Activated T-cell treated with anti-CD3 and anti-CD28 coated beads for 4 hours (primary cell): Measurements from ENCODE around the gene GRID1.

Experiments used
- DNase-seq: peaks from one replicate; pipeline ENCODE4 v3.0.0-alpha.2; 2020

Gene GRID1

DNA sequence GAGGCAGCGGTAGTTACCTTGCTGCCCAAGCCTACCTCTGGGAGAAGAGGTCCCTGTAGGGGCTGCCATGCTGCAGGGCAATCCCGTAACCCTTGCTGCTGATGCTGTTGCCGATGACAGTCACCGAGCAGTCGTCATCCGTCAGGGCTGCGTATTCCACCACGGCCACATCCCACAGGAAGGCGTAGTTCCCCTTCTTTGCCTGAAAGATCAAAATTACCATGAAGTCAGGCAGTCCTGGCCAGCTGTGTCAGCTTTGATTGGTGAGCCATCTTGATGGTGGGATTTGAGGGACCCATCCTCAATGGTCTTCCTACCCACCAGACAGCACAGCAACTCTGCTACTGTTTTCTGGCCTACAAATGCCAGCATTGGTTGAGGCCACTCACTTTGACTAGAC lies 746.8 kb downstream of the GRID1 start:
- DNase-seq: no peak

DNA sequence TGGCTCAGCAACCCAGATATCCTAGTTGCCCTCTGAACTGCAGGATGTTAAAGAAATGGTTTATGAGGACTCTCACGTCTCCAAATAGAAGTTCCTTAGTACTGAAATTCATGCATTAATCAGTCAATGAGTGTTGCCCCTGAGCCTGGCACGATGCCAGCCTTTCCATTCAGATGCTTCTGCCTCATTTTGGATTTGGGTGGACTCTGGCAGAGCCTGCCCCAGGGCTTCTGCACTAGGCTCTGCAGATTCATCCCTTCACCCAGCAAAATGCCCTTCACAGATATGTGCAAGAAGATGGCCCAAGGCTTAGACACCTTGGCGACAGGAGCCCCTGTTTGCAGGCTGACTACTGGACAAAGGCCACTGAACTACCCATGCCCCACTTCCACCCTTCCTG lies 747.8 kb downstream of the GRID1 start:
- no peak for DNase-seq

DNA sequence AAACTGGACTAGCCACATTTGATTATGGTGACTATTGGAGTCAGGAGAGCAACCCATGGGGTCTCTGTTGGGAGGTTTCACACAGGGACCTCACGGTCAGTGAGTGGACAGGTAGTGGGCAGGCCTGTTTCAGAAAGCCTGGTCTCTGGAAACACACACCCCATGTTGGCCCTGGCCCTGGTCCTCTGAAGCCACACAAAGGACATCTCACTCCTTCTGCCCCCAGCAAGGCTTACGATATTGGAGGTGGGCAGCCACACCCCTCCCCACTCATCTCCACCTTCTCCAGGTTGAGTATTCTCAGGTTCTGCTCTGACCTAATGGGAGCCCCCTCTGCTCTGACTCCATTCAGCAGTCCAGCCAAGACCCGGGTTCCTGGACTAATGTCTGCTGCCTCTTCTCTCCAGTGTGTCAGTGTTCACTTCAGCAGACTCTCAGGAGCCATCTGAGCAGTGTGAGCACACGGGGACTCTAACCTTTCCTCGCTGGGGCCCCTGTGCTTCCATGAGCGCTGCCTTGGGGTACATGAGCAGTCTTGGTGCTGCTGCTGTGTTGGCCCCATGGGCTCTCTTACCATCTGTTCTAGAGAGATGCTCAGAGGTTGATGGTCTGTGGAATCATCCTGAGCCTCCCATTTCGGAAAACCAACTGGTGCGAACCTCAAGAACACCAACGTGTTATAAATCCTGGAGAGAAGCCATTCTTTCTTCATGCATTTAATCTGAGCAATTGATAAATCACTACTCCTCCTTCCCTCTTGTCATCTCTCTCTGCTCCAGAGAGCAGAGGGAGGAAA lies 748.6 kb downstream of the GRID1 start:
- DNase-seq: no peak

DNA sequence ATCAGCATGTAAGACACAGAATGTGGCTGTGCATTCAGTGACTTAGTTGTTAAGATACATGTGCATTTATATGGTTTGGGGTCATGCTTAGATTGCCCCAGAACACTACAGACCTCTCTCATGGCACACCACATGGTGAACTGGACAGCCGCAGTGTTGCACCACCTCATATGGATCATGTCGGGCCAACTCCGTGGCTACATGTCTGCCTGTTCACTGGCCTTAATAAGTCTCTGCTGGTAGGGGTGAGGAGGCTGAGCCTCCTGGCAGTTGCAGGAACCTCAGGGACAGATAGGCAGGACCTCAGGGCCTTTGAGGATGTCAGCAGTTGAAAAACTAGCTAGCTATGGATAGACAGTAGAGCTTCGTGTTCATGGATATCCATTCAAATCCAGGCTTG lies 751.0 kb downstream of the GRID1 start:
- no peak for DNase-seq

DNA sequence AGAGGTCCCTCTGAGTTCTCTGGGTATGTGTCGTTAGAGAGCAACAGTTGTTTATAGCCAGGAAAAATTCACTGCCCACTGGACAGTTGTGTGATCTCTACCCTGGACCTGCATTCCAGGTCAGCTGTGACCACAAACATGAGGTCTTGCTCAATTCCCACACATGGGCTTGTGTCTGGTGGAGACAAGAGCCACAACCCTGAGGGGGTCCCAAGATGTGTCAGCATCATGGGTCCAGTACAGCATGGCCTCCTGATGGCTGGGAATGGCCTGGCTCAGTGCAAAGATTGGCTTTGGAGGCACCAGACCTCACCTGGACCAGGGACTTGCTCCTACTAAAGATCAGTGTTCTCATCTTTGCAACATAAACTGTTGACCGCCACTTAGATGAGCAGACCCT lies 751.6 kb downstream of the GRID1 start:
- no peak for DNase-seq

DNA sequence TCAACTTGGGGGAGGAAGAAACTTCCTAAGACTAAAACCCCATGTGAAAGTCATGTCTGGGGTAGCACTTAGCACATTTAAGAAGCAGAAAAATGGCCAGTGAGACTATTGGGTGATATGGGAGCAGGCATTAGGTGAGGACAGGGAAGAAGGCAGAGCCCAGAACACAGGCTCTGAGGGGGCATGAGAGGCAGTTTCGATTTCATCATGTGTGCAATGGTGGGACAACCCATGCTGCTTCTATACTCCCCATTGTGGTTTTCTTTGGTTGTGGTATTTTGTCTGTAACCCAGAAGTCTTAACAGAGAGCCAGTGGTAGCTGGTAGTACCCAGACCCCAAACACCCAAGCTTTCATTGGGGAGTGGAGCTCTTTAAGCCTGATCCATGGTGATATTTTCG lies 752.0 kb downstream of the GRID1 start:
- no peak for DNase-seq

DNA sequence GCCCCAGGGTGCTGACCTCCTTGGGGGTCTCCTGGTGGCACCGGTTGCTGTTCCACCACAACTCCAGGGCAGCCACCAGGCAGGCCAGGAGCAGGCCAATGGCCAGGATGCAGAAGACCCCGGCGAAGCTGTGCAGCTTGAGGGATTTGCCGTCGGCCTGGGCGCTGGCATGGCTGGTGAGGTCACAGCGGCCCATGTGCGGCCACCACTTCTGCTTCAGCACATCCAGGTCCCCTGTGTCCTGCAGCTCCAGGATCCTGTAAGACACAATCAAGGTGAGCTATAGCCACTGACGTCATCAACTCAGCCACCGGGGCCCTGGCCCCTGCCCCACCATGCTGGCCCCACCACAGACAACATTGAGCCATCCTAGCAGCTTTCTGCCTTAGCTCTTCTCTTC lies 753.2 kb downstream of the GRID1 start:
- DNase-seq: no peak

DNA sequence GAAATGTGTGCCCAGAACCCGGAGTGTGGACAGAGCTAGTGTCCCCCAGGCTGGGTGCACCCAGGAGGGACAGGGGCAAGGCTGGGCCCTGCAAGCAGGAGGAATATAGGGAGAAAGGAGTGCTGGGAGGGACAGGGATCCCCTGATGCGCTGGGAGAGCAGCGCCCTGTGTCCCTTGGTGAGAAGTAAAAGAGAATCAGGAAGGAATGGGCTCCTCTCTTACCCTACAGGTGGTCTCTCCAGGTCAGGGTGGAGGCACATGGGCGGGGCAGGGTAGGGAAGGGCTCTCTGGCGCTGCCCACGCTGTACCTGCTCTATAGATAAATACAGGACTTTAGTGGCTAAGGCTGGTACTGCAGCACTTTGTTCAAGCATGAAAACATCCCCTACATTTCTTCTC lies 753.8 kb downstream of the GRID1 start:
- no peak for DNase-seq

DNA sequence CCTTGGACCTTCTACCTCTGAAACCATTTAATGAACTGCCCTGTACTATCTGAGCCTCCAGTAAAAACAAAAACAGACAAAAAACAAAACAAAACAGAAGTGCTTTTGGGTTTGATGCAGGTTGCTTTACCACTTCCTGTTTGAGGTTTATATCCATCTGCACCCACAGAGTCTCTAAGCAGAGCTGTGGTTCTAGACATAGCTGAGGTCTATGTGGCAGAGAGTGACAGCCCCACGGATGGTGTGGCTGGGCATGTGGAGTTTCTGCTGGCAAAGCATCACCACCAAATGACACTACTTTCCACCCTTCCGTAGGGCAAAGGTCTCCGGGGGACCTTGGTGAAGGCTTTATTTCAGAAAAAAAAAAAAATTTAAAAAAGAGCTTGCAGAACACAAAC lies 754.2 kb downstream of the GRID1 start:
- no peak for DNase-seq

DNA sequence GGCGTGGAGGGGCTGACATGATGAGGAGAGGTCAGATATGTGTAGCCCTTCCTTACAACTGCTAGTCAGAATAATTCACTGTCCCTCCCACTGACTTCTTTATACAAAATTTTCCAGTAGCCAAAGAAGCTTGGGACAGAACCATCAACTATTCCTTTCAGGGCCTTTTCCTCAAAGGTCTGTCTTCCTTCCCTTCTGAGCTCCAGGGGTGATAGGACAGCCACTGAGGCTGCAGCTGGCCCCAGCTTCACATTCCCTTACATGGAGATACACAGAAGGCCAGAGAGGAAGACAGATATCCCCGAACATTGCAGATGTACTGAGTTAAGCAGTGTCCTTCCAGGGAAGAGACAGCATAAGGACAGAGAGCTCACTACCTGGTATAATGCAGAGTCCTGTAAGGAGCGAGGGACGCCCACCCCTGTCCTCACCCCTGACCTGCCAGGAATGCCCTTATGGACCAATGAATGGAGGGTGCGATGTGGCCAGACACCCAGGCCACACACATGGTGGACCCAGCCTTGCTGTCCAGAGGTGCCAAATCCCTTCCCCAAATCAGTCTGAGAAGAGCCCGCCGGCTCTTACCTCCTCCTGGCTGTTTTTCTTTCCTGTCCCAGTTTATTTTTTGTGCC lies 754.7 kb downstream of the GRID1 start:
- DNase-seq: no peak

DNA sequence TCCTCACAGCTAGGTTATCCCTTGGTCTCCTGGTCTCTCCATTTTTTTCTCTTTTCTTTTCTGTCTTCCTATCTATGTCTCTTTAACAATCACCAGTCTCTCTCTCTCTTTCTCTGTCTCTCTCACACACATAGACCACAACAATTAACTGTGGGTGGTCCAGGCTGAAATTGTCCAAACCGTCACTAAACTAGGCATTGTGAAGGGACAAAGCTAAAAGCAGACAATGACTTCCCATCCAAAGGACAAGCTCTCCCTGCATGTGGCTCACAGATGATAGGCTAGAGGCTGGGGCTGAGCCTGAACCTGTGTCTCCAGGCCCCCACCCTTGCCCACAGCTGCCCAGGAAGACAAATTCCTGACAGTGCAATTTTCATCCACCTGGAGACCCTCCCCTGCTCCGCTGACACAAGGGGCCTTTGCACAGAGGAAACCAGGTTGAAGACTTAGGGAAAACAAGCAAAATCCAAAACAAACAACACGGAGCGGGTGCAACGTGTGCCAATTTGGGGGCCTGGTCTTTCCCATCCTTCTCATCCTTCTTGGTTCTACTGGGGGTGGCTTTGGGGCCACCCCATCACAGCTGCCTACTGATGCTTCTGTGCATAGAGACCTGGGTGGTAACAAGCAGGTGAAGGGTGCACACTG lies 755.4 kb downstream of the GRID1 start:
- no peak for DNase-seq

DNA sequence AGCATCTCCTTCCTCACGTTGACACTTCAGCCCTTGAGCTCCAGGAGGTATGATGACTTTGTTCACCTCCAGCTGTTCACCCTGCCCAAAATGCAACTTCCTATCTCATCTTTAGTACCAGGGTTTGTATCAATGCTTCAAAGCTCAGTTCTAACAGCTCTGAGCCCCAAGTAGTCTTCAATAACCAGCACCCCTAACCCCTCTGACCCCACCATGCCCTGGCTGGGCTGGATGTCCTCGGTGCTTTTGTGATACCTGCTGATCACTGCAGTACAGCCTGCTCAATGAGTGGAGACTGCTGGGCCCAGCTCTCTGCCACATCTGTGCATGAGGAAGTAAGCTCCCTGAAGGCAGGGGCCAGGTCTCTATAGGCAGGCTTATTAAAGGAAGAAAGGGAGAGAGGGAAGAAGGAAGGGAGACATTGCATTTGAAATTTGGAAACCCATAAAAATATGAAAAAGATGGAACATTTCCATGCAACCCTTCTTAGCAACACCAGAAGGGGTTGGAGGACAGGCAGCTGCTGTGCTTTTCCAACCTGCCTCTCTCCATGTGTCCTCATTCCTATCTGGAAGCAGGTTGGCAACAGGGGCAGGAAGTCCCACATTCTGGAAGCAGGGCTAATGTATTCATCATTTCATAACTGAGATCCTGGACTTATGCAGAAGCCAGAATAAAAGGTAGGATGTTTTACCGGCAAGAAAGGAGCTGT lies 756.1 kb downstream of the GRID1 start:
- no peak for DNase-seq

DNA sequence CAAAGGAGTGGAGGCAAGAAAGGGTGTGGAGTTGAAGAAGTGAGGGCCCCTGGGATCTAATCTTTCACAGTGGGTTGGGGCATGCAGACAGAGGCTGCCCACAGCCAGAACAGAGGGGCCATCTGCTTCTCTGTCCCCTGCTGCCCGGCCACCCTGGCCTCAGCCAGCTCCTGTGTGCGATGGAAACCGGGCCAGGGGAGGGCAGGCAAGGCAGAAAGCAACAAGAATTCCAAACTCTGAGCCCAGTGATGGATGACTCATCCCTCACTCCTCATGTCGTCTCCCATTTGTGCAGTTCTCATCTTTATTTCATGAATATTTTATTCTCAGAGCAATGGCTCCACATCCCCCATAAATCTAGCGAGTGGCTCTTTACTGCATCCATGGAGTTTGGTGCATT lies 757.1 kb downstream of the GRID1 start:
- no peak for DNase-seq

DNA sequence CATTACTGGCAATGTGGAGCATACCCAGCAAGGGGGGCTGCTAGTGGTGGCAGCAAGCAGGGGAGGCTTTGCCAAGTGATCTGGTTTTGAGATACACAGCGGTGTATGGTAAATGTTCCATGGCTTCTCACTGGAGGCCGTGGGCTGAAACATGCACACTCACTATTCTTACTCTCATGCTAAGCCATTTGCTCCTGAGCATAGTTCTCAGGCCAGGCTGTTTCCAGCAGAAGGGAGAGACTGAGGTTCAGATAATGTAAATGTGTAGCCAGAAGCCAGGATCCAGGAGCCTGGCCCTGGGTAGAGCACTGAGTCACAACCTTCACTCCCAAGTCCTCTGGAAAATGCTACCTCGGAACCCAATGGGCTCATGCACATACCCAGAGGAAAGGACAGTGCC lies 757.9 kb downstream of the GRID1 start:
- DNase-seq: no peak

DNA sequence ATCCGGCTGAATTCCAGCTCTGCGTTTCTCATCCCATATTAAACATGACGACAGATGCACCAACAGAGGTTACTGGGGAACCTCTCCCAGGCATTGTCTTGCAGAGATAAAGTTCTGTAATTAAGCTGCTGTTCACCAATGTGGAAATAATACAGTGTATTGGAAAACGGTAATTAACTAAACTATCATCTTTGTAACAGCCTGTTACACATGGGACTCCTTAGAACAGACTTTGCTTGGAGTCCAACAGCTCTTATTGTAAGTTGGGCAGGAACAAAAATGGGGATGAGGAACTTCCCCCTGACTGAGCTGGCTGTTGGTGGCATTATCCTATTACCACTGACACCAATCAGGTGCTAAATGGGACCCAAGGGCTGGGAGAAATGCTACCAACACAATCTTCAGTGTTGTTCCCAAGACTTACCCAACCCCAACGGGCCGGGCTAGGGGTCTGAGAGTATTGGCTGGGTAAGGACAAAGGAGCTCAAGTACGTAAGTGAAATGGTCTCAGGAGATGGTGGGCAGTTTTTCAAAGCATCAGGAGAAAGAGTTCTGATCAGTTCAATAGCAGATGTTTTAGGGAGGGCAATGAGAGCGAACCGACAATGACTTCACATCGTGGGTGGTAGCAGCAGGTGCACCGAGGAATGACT lies 759.4 kb downstream of the GRID1 start:
- no peak for DNase-seq

DNA sequence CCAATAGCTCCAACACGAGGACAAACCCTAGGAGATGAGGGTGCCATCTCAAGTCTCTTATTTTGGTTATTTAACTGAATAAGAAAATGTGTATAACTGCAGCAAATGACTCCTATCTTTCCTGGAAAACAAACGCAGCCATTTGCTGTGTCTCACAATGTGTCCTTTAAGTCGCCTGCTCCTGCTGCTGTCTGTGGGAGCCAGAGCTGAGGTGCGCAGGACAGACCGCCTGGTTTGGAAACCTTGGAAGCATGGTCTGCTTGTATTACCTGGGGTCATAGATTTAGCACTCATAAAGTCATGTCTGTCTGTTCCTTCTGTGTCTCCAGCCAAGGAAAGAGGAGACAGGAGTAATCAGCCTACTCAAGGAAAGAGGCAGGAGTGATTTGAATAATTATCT lies 760.2 kb downstream of the GRID1 start:
- DNase-seq: no peak

DNA sequence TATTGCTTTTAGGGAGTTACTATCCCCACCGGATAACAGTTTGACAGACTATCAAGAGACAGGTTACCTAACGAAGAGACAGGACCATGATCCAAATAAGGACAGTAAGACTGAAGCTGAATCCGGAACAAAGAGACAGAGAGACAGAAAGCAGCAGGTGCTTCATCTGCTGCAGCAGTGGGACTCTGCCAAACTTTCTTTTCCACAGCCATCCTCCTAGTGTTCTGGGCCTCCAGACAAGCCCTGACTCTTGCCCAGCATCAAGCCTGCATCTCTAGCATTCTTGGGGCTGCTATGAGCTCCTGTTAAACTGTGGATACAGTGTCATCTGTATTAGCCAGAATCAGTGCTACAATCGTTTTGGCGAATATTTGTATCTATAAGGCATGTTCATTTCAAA lies 761.7 kb downstream of the GRID1 start:
- no peak for DNase-seq

DNA sequence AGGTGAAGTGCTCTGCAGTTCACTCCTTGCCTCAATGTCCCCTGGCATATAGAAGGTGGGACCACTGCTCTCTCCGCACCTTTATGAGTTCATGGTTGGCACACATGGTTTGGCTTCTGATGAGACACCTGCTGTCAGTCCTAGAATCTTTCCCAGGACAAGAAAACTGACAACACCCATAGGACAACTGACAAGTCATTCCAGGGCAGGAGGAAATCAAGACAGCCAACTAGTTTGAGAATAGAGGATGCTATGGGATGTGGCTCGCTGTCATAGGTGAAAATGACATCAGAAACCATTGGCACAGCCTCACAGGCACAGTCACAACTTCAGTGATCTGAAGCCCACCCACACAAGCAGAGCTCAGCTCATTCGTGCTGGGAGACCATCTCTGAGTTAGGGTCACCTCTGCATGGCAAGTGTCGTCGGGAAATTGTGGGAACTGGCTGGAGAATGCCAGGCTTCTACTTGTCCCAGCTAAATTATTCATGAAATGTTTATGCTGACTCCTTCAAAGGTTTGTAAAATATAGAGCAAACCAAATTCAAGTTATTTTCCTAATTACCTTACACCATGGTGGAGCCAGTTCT lies 762.4 kb downstream of the GRID1 start:
- DNase-seq: no peak

DNA sequence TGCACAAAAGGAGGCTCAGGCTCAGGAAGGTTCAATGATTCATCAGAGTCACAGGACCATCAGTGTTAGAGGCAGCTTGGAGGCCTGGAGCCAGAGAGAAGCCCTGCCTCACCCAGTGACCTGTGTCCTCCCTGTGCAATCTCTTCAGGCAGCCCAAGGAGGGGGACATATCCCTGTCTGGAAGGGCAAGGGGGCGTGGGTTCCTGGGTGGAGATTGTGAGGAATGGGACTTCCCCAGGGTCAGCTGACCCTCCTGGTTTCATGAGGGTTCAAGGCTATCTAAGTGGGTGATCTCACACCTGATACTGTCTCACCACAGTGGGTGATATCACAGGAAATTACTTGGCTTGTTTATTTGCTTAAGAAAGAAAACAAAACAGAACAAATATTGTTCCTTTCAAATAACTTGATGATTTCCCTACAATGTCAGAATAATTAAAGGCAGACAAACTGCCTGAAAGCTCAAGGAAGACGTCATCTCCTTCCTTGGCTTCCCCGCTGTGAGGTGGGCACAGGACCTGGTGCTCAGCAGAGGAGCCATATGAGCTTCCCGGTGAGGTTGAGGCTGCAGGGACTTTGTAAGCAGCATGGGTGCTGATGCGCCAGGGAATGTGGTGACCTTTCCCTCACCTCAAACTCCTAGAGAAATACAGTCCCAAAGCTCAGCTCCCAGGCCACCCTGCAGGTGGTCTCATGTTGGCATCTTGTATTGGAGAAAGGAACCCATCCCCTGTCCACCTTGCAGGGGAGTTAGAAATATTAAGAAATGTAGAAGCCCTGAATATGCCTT lies 763.2 kb downstream of the GRID1 start:
- no peak for DNase-seq

DNA sequence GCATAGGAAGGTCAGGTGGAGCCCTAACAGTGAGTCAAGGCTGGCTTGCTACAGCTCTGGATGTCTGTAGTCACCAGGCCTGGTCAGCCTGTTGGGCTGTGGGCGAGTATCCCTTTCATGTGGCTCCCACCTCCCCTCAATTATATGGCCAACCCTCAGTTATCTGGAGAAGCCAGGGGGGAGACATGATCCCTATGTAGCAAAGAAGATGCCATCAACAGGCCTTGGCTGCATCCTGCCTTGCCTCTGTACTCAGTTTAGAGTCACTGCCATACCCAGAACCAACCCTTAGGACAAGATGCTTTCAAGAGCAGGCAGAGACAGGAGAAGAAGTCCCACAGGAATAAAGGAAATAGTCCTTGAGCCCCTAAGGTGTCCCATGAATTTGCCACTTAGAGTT lies 763.9 kb downstream of the GRID1 start:
- DNase-seq: no peak

DNA sequence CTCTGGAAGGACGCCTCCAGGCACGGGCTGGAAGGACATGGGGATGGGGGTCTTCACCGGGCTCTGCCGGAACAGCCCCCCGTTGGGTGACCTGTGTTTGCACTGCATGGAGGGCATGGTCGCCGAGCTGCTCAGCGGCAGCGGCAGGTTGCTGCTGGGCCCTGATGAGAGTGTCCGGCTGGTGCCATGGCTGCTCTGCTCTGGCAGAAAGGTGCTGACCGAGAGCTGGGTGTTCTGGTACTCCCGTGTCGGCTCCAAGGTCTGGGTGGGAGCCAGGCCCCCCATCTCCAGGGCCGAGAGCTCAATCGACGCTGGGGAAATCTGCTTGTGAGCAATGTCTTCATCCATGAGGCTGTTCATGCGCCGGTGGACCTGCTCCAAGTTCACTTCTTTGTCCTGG lies 764.3 kb downstream of the GRID1 start:
- no peak for DNase-seq

DNA sequence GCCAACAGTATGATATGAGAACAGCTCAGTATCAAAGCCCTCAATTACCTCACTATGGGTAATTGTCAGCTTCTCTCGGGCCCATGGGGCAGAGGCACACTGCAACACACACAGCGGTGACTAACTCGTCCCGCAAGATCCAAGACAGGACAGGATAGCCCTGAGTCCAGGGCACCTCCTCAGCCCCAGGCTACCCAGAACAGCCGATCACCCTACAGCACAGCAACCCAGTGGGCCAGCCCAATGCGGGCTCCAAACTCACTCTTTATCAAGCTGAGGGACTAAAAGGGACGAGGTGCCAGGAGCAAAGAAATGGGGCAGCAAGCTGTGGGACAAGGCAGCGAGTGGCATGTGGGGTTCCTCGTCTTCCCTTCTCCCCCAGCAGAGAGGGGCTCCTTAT lies 765.1 kb downstream of the GRID1 start:
- no peak for DNase-seq
